Measurements from ENCODE around the gene SURF4. TPM values are rescaled to one million over a fixed set of nuclear protein-coding genes. Genes with fewer than 3 reads are reported as not detected.

SURF4 gene
- total and polyA plus RNA-seq, 8 donors, result 26.4 to 200 (median 132) TPM

GRCh38 chr9:133371261-133371711 lies 4.6 kb downstream of the SURF4 start:
- DNase-seq, result no peak
- Histone ChIP-seq H3K36me3 (peaks cover 34 to 51% (median 43%) of the 10 kb centered on the region in 4 donors), H3K9me3 (no peaks in the 10 kb centered on the region), H3K4me3 (no peak overlapping the region), H3K27ac (peak overlapping the region; percentile 43 to 73 (median 63)), H3K4me1 (peaks cover 72 to 93% (median 86%) of the 10 kb centered on the region in 4 donors), H3K27me3 (no peaks in the 10 kb centered on the region)
- TF ChIP-seq POLR2AphosphoS5 (IDR thresholded peaks at IDR 0.05), result no peak
- TF ChIP-seq, protein P1, sequence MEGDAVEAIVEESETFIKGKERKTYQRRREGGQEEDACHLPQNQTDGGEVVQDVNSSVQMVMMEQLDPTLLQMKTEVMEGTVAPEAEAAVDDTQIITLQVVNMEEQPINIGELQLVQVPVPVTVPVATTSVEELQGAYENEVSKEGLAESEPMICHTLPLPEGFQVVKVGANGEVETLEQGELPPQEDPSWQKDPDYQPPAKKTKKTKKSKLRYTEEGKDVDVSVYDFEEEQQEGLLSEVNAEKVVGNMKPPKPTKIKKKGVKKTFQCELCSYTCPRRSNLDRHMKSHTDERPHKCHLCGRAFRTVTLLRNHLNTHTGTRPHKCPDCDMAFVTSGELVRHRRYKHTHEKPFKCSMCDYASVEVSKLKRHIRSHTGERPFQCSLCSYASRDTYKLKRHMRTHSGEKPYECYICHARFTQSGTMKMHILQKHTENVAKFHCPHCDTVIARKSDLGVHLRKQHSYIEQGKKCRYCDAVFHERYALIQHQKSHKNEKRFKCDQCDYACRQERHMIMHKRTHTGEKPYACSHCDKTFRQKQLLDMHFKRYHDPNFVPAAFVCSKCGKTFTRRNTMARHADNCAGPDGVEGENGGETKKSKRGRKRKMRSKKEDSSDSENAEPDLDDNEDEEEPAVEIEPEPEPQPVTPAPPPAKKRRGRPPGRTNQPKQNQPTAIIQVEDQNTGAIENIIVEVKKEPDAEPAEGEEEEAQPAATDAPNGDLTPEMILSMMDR (IDR thresholded peaks at IDR 0.05), result no peak
- TF ChIP-seq POLR2A (IDR thresholded peaks at IDR 0.05), result no peak
- no peak for TF ChIP-seq EP300 (IDR thresholded peaks at IDR 0.05)
- 31 to 50% (median 37%) methylated on average over 12 of the region's 12 CpGs for WGBS, 5 donors
- intact Hi-C loops (cut with DNase I; ENCODE audit: low total_unique reads), result no loop called here

DNA sequence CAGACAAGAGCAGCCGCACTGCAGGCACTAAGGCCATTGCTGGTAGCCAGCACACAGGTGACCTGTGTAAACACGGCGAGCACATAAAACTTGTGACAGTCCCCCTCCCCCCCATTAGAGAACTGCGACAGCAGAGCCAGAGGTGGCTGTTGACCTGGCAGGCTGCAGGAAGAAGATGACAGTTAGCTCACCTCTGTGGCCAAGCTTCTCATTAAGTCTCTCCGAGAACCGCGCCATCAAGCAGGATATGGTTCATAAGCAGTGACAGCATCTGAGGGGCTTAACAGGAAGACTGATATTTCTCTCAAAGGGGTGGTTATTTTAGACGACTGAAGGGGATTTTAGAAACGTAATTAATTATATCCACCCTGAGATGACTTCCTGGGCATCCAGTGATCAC lies 5.2 kb downstream of the SURF4 start:
- H3K27ac ChIP-seq, result peak overlapping the region; percentile 43 to 73 (median 63)
- intact Hi-C loops (cut with DNase I; ENCODE audit: low total_unique reads), result no loop called here
- peaks cover 72 to 90% (median 87%) of the 10 kb centered on the region in 4 donors for H3K4me1 ChIP-seq
- WGBS, 5 donors, result 40 to 59% (median 56%) methylated on average over 7 to 9 of the region's 9 CpGs
- DNase-seq, result no peak
- no peaks in the 10 kb centered on the region for H3K27me3 ChIP-seq
- H3K36me3 ChIP-seq, result peaks cover 40 to 57% (median 49%) of the 10 kb centered on the region in 4 donors
- TF ChIP-seq POLR2A (IDR thresholded peaks at IDR 0.05) (no peak), POLR2AphosphoS5 (IDR thresholded peaks at IDR 0.05) (no peak), EP300 (IDR thresholded peaks at IDR 0.05) (no peak)
- TF ChIP-seq, protein P1 (IDR thresholded peaks at IDR 0.05), result no peak
- H3K4me3 ChIP-seq, result peak overlapping the region in 1 of 4 donors; percentile 7
- no peaks in the 10 kb centered on the region for H3K9me3 ChIP-seq

- DNase-seq, result no peak
- Histone ChIP-seq H3K36me3 (peaks cover 47 to 65% (median 57%) of the 10 kb centered on the region in 4 donors), H3K9me3 (no peaks in the 10 kb centered on the region), H3K4me1 (peaks cover 72 to 92% (median 84%) of the 10 kb centered on the region in 4 donors), H3K4me3 (no peak overlapping the region), H3K27me3 (no peaks in the 10 kb centered on the region), H3K27ac (peak overlapping the region; percentile 20 to 75 (median 63))
- intact Hi-C loops (cut with DNase I; ENCODE audit: low total_unique reads), result no loop called here
- WGBS, 5 donors, result 67 to 83% (median 72%) methylated on average over 7 of the region's 7 CpGs
- TF ChIP-seq, protein P1 (IDR thresholded peaks at IDR 0.05), result no peak
These were observed 5.9 kb downstream of the SURF4 start for GRCh38 chr9:133369933-133370332.

GRCh38 chr9:133369422-133369821 lies 6.4 kb downstream of the SURF4 start:
- Histone ChIP-seq H3K4me3 (no peak overlapping the region), H3K36me3 (peaks cover 52 to 70% (median 62%) of the 10 kb centered on the region in 4 donors), H3K27ac (peak overlapping the region; percentile 60 to 75 (median 63)), H3K27me3 (no peaks in the 10 kb centered on the region), H3K9me3 (no peaks in the 10 kb centered on the region), H3K4me1 (peaks cover 68 to 92% (median 80%) of the 10 kb centered on the region in 4 donors)
- DNase-seq, result no peak
- TF ChIP-seq POLR2A (IDR thresholded peaks at IDR 0.05), result no peak
- TF ChIP-seq POLR2AphosphoS5 (IDR thresholded peaks at IDR 0.05), result no peak
- TF ChIP-seq EP300 (IDR thresholded peaks at IDR 0.05), result no peak
- TF ChIP-seq, protein P1 (IDR thresholded peaks at IDR 0.05), result no peak
- WGBS, 5 donors, result 53 to 67% (median 65%) methylated on average over 5 to 6 of the region's 6 CpGs
- intact Hi-C loops (cut with DNase I; ENCODE audit: low total_unique reads), result no loop called here
